H1 (cell line): ENCODE measurements around the gene MS4A18. TPM values are rescaled to one million over a fixed set of nuclear protein-coding genes. Genes with fewer than 3 reads are reported as not detected.

Source experiments
- CTCF ChIA-PET: fragments of 300-600 bp; sonication (Branson Sonifier 250); formaldehyde crosslinking; loops from one replicate; lab custom pipeline; 2021; ENCODE audit not compliant: partially characterized antibody; lab: Charles Lee
- POLR2A ChIA-PET: fragments of 300-600 bp; sonication (Branson Sonifier 250); formaldehyde crosslinking; loops from one replicate; lab custom pipeline; 2021; ENCODE audit warnings: inconsistent platforms; ENCODE audit not compliant: partially characterized antibody; lab: Charles Lee
- DNase-seq, 2 experiments: peaks; one replicate each; pipeline versions ENCODE4 v3.0.0 to v3.0.0-alpha.2; 2010 to 2022; ENCODE audit warnings: low spot score in 2 of 2, low read depth in 1 of 2, mixed read lengths in 1 of 2
- FAIRE-seq: peaks from 2 replicates; lab custom pipeline; 2011; peaks lifted over from hg19 to GRCh38; lab: Jason Lieb, UNC
- H2AFZ ChIP-seq: 2 replicates; pipeline ENCODE4 v1.8.1; 2012; ENCODE audit warnings: low read length, inconsistent platforms
- H2AK5ac ChIP-seq: 2 replicates; pipeline ENCODE4 v1.6.1; 2013; ENCODE audit warnings: low read depth, low read length
- H2BK120ac ChIP-seq: replicated peaks from 2 replicates; pipeline ENCODE3; 2013; ENCODE audit warnings: low read depth, low read length, inconsistent platforms
- H2BK12ac ChIP-seq: 2 replicates; pipeline ENCODE4 v1.6.1; 2013; ENCODE audit warnings: low read depth, low read length
- H2BK15ac ChIP-seq: 2 replicates; pipeline ENCODE4 v1.6.1; 2013; ENCODE audit warnings: low read length
- H2BK20ac ChIP-seq: 2 replicates; pipeline ENCODE4 v1.6.1; 2013; ENCODE audit warnings: low read length
- H2BK5ac ChIP-seq: 2 replicates; pipeline ENCODE4 v1.6.1; 2013; ENCODE audit warnings: low read depth, low read length
- H3K14ac ChIP-seq: 2 replicates; pipeline ENCODE4 v1.6.1; 2013; ENCODE audit warnings: inconsistent platforms; ENCODE audit not compliant: insufficient read length
- H3K18ac ChIP-seq: 2 replicates; pipeline ENCODE4 v1.6.1; 2013; ENCODE audit warnings: low read length; ENCODE audit errors: extremely low read depth
- H3K23ac ChIP-seq: 2 replicates; pipeline ENCODE4 v1.6.1; 2013; ENCODE audit warnings: inconsistent platforms; ENCODE audit not compliant: insufficient read length
- H3K23me2 ChIP-seq: 2 replicates; pipeline ENCODE4 v1.6.1; 2013; ENCODE audit warnings: low read depth, low read length
- H3K27ac ChIP-seq: 2 replicates; pipeline ENCODE4 v1.6.1; 2011; ENCODE audit warnings: low read depth, low read length, inconsistent platforms
- H3K27me3 ChIP-seq, 4 experiments: replicated peaks in 1 of 4; 1 replicate in 1 of 4; 2 replicates in 3 of 4; pipeline versions ENCODE4 v1.6.1 to v1.8.1; 2011 to 2013; ENCODE audit warnings: low read length in 3 of 4, mild to moderate bottlenecking in 3 of 4, inconsistent platforms in 2 of 4, mixed read lengths in 2 of 4, moderate library complexity in 1 of 4; ENCODE audit not compliant: control insufficient read depth in 3 of 4, insufficient read depth in 3 of 4; ENCODE audit errors: extremely low read depth in 1 of 4
- H3K36me3 ChIP-seq, 4 experiments: 2 replicates each; pipeline versions ENCODE4 v1.6.1 to v1.8.1; 2011 to 2013; ENCODE audit warnings: mild to moderate bottlenecking in 4 of 4, low read length in 3 of 4, moderate library complexity in 2 of 4, control low read depth in 1 of 4, inconsistent platforms in 1 of 4; ENCODE audit not compliant: insufficient read depth in 4 of 4, control insufficient read depth in 2 of 4
- H3K4ac ChIP-seq: replicated peaks from 2 replicates; pipeline ENCODE3; 2013; ENCODE audit warnings: low read length, low read depth, mixed read lengths, inconsistent platforms; ENCODE audit not compliant: insufficient read length
- H3K4me1 ChIP-seq, 4 experiments: replicated peaks in 1 of 4; 1 replicate in 1 of 4; 2 replicates in 3 of 4; pipeline versions ENCODE4 v1.6.1 to v1.8.1; 2011 to 2013; ENCODE audit warnings: low read length in 3 of 4, inconsistent platforms in 2 of 4, mixed read lengths in 1 of 4; ENCODE audit not compliant: insufficient read depth in 4 of 4, control insufficient read depth in 3 of 4
- H3K4me2 ChIP-seq, 2 experiments: 2 replicates each; pipeline versions ENCODE4 v1.6.1 to v1.8.1; 2011 to 2013; ENCODE audit warnings: low read depth in 2 of 2, low read length in 2 of 2, control low read depth in 1 of 2, inconsistent platforms in 1 of 2, mild to moderate bottlenecking in 1 of 2; ENCODE audit not compliant: insufficient read depth in 1 of 2
- H3K4me3 ChIP-seq, 4 experiments: fragments of 200-600, 300-600 bp in 1 of 4; sonication (generic), shearing (Covaris generic), sonication (Bioruptor Twin) in 1 of 4; 2 replicates each; pipeline versions ENCODE4 v1.5.1 to v1.8.1; 2011 to 2016; ENCODE audit warnings: low read length in 4 of 4, low read depth in 3 of 4, control low read depth in 2 of 4, inconsistent platforms in 2 of 4, mild to moderate bottlenecking in 2 of 4, mixed read lengths in 1 of 4, moderate library complexity in 1 of 4; ENCODE audit not compliant: insufficient read depth in 2 of 4; ENCODE audit errors: extremely low read depth in 1 of 4
- H3K56ac ChIP-seq: replicated peaks from 2 replicates; pipeline ENCODE3; 2013; ENCODE audit warnings: low read depth, mild to moderate bottlenecking, mixed read lengths, low read length, inconsistent platforms; ENCODE audit not compliant: insufficient read length
- H3K79me1 ChIP-seq: 2 replicates; pipeline ENCODE4 v1.6.1; 2013; ENCODE audit warnings: low read depth, low read length, control low read depth
- H3K79me2 ChIP-seq, 2 experiments: 2 replicates each; pipeline versions ENCODE4 v1.6.1 to v1.8.1; 2012 to 2013; ENCODE audit warnings: low read length in 2 of 2, mild to moderate bottlenecking in 2 of 2, inconsistent platforms in 1 of 2; ENCODE audit not compliant: insufficient read depth in 2 of 2, control insufficient read depth in 1 of 2
- H3K9ac ChIP-seq, 4 experiments: replicated peaks in 1 of 4; 1 replicate in 1 of 4; 2 replicates in 3 of 4; pipeline versions ENCODE4 v1.6.1 to v1.8.1; 2011 to 2013; ENCODE audit warnings: low read depth in 3 of 4, low read length in 3 of 4, control low read depth in 2 of 4, mild to moderate bottlenecking in 2 of 4, moderate library complexity in 2 of 4, inconsistent platforms in 1 of 4; ENCODE audit errors: extremely low read depth in 1 of 4
- H3K9me3 ChIP-seq, 2 experiments: 2 replicates each; pipeline versions ENCODE4 v1.6.1 to v1.8.1; 2012 to 2013; ENCODE audit warnings: mild to moderate bottlenecking in 2 of 2, moderate library complexity in 2 of 2, control low read depth in 1 of 2, inconsistent platforms in 1 of 2, low read depth in 1 of 2, low read length in 1 of 2, mixed read lengths in 1 of 2; ENCODE audit not compliant: insufficient read depth in 2 of 2
- H4K20me1 ChIP-seq, 2 experiments: replicated peaks in 1 of 2; 2 replicates each; pipeline versions ENCODE3 to v1.8.1; 2011 to 2013; ENCODE audit warnings: inconsistent platforms in 2 of 2, low read length in 2 of 2, mild to moderate bottlenecking in 1 of 2; ENCODE audit not compliant: insufficient read depth in 2 of 2, control insufficient read depth in 1 of 2
- H4K5ac ChIP-seq: 2 replicates; pipeline ENCODE4 v1.6.1; 2013; ENCODE audit warnings: low read length, low read depth, mixed read lengths, inconsistent platforms; ENCODE audit not compliant: insufficient read length
- H4K8ac ChIP-seq: 2 replicates; pipeline ENCODE4 v1.8.0; 2013; ENCODE audit warnings: mild to moderate bottlenecking, moderate library complexity, low read length, inconsistent platforms; ENCODE audit not compliant: insufficient read depth; ENCODE audit errors: extremely low read depth
- H4K91ac ChIP-seq: replicated peaks from 2 replicates; pipeline ENCODE3; 2013; ENCODE audit warnings: low read length, mixed read lengths, inconsistent platforms; ENCODE audit not compliant: insufficient read length
- BCL11A ChIP-seq, 2 experiments: IDR thresholded peaks; one replicate each; pipeline ENCODE4 v1.6.1; 2011; ENCODE audit warnings: low read depth in 2 of 2, low read length in 2 of 2, mild to moderate bottlenecking in 2 of 2
- GABPA ChIP-seq: IDR thresholded peaks from 2 replicates; pipeline ENCODE4 v1.6.1; 2011; ENCODE audit warnings: mild to moderate bottlenecking, low read length, moderate library complexity, borderline replicate concordance; ENCODE audit not compliant: insufficient read depth
- HDAC2 ChIP-seq, 2 experiments: fragments of 300-600 bp in 1 of 2; sonication (generic) in 1 of 2; IDR thresholded peaks; 2 replicates each; pipeline ENCODE4 v1.6.1; 2011 to 2012; ENCODE audit warnings: low read depth in 2 of 2, low read length in 2 of 2, mild to moderate bottlenecking in 2 of 2, moderate library complexity in 2 of 2, borderline replicate concordance in 1 of 2, inconsistent platforms in 1 of 2
- JUND ChIP-seq: IDR thresholded peaks from 2 replicates; pipeline ENCODE4 v1.6.1; 2011; ENCODE audit warnings: mild to moderate bottlenecking, improper control_type of control experiment, low read length
- RBBP5 ChIP-seq: IDR thresholded peaks from 2 replicates; pipeline ENCODE4 v1.7.1; 2012; ENCODE audit warnings: low read depth, mild to moderate bottlenecking, inconsistent platforms, low read length, moderate library complexity, borderline replicate concordance
- SIRT6 ChIP-seq: IDR thresholded peaks from one replicate; pipeline ENCODE4 v1.7.1; 2012; ENCODE audit warnings: low read length, inconsistent platforms
- SP4 ChIP-seq: IDR thresholded peaks from 2 replicates; pipeline ENCODE4 v1.6.1; 2012; ENCODE audit warnings: low read length, inconsistent platforms
- TAF1 ChIP-seq: IDR thresholded peaks from 2 replicates; pipeline ENCODE4 v1.6.1; 2011; ENCODE audit warnings: mild to moderate bottlenecking, low read depth, low read length
- polyA plus RNA-seq, 7 experiments: library from polyadenylated mRNA; depleted of rRNA in 3 of 7; stranded (reverse) in 5 of 7; unstranded in 2 of 7; fragments of >200 nt in 5 of 7; fragments of 200-250 nt in 2 of 7; gene quantifications; 1 replicate in 5 of 7; 2 replicates in 1 of 7; 4 replicates in 1 of 7; pipeline versions ENCODE4 v1.2.1 to v1.2.3, GENCODE V29; 2011 to 2013; ENCODE audit warnings: missing spikeins in 2 of 7, mixed read lengths in 2 of 7
- total RNA-seq: library from RNA; stranded (reverse); fragmentation: NEBNext Ultra II Directional; extraction: Animal tissue kit (Norgen Biotek cat#: 25700); gene quantifications from 2 replicates; pipeline ENCODE4 v1.2.1, GENCODE V29; 2021

The MS4A18 gene
- total and polyA plus RNA-seq, 2 of the 8 experiments (the other 6 are each of a cell fraction or from before 2014, with no cell fraction given): not detected

DNA sequence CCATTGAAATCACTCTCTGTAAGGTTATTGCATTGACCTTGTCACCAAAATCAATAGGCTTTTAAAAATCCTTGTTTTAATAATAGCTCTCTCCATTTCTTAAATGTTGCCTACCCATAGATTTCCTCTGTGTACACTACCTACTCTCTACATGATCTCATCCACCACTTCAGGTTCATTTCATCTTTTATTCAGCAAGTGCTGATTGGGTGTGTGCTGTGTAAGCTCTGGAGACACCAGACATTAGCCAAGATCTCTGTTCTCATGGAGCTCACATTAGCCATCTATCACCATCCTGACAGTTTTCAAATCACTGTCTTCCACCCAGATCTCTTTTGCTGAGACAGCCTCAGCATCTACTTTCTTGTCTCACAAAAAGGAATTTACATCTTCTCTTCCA lies 56.3 kb downstream of the MS4A18 start:
- Histone ChIP-seq H2BK120ac (no peak overlapping the region), H3K56ac (no peak overlapping the region), H3K79me2 (no peaks in the 10 kb centered on the region), H4K5ac (no peak overlapping the region), H3K9ac (no peak overlapping the region), H3K27ac (no peak overlapping the region), H2AFZ (no peak overlapping the region), H3K4me2 (no peak overlapping the region), H2BK15ac (no peak overlapping the region), H4K91ac (no peak overlapping the region), H3K4ac (no peak overlapping the region), H2BK12ac (no peak overlapping the region), H2BK20ac (no peak overlapping the region), H3K36me3 (no peaks in the 10 kb centered on the region), H3K4me3 (no peak overlapping the region), H3K14ac (no peak overlapping the region), H3K18ac (no peak overlapping the region), H3K27me3 (no peaks in the 10 kb centered on the region; a peak in 1 of 7 replicates), H3K4me1 (no peaks in the 10 kb centered on the region; a peak in 2 of 7 replicates), H3K9me3 (0 out of 4 replicates have a peak, but pooled peaks cover 0 to 3% of the 10 kb centered on the region in 2 experiments), H3K23me2 (no peaks in the 10 kb centered on the region), H3K79me1 (no peaks in the 10 kb centered on the region), H4K20me1 (no peaks in the 10 kb centered on the region), H2BK5ac (no peak overlapping the region), H2AK5ac (no peak overlapping the region), H3K23ac (no peak overlapping the region), H4K8ac (no peak overlapping the region)
- FAIRE-seq (no peak), DNase-seq (no peak)
- ChIA-PET CTCF (interaction anchor here (0.9 to 11.8 kb wide), 8 partner anchors 11 to 119 kb away, joined by 3 to 145 read pairs (median 4); no protein-coding TSS in a partner anchor), POLR2A (no interaction called here)
- TF ChIP-seq HDAC2 (IDR thresholded peaks at IDR 0.05; ENCODE audit: borderline replicate concordance in 1 of 2, low read depth in 2 of 2, low read length in 2 of 2) (no peak), SP4 (no peak), JUND (no peak), BCL11A (IDR thresholded peaks at IDR 0.05; ENCODE audit: low read depth in 2 of 2, low read length in 2 of 2) (no peak), SIRT6 (no peak), GABPA (no peak), RBBP5 (no peak), TAF1 (no peak)
